ENCODE measurements around the gene UBL3.

Gene UBL3

DNA sequence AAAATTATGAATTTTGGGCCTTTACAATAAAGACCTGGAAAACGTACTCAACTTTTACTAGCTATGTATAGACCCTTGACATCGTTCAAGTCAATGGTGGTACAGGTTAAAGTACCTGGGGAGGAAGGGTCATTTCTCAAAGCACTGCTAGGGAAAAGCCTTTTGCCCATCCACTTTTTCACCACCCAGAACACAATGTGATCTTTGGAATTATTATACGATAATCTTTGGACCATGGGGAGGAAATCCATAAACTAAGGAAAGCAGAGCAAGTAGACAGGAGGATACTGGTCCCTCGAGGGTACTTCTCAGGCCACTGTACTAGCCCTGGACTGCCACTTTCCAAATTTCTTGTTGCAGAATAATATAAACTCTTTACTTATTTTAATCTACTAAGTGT is 39.5 kb downstream of the UBL3 start:
- no peak for DNase-seq (ENCODE audit: low read depth in 2 of 3, low spot score in 2 of 3)

DNA sequence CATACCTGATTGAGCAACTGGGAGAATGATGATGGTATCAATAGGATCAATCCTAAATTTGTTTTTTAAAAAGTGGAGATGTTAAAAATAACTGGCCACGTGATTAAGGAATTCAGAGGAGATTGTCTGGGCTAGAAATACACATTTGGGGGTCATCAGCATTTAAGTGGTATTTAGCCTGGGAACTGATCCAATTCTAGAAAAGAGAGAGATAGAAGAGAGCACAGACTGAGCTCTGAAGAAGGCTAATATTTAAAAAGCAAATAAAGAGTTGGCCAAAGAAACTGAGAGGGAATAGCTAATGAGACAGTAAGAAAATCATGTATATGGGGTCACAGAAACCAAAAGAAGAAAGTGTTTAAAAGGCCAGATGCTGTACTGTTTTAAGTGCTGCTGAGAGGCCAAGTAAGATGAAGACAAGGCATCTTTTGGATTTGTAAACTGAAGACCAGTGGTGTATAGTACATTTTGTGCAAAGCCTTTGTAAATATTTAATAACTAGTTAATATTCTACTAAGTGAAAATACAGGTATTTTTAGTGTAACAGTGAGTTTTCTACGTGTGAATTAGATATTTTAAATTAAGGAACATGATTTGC is 40.2 kb downstream of the UBL3 start:
- DNase-seq (ENCODE audit: low read depth in 2 of 3, low spot score in 2 of 3): no peak

DNA sequence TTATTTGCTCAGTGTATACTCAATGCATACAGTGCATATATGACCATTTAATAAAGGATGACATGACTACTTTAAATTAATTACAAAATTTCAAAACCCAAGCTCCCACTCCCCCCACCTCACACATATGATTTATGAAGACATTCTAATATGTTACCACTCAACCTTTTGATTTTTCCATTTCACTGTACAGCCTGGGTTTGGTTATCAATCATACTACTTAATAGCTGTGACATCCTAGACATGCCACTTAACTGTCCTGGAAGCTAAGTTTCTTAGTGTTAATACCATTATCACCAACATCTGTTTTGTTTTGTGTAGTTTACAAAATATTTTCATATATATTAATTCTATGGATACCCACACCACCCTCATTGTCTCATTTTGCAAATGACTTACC is 42.2 kb downstream of the UBL3 start:
- DNase-seq (ENCODE audit: low read depth in 2 of 3, low spot score in 2 of 3): no peak

DNA sequence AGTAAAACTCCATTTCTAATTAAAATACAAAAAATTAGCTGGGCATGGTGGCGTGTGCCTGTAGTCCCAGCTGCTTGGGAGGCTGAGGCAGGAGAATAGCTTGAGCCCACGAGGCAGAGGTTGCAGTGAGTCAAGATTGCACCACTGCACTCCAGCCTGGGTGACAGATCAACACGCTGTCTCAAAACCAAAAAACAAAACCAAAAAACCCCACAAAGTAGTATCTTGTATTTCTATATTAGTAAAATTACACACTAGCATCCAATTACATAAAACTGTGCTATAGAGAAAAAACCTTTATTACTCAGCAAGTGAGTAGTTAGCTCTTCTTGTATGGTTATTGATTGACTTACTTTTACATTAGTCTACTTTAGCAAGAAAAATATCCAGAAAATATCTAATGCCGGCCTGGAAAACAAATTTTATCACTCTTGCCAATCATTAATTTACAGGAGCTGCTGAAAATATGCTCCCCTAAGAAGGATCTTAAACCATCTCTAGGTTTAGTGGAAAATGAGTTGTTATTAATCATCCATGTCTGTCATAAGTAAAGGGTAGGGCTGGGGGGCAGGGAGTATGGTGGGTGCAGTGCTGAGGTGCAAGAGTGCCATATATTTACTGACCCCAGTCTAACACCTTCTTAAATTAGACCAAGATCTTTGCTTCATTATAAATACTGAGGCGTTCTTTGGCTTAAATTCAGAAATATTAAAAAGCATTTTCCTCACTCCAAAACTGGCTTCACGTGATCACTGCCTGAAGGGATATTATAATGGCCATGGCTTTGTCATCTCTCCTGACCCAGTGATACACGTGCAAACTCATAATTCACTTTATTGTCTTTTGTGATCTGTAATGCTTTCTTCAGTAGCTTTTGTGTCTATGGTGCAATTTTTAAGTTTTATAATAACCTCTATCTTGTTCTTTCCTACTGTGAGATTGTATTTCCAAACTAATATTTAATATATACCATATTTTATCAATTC is 44.1 kb downstream of the UBL3 start:
- no peak for DNase-seq (ENCODE audit: low read depth in 2 of 3, low spot score in 2 of 3)

DNA sequence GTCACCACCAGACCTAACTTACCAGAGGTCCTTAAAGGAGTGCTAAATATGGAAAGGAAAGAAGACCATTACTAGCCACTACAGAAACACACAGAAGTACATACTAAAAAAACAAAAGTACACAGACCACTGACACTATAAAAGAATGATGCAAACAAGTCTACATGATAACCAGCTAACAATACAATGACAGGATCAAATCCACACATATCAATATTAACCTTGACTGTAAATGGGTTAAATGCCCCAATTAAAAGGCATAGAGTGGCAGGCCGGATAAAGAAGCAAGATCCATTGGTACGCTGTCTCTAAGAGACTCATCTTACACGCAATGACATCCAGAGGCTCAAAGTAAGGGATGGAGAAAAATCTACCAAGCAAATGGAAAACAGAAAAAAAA is 47.2 kb downstream of the UBL3 start:
- DNase-seq (ENCODE audit: low read depth in 2 of 3, low spot score in 2 of 3): no peak

DNA sequence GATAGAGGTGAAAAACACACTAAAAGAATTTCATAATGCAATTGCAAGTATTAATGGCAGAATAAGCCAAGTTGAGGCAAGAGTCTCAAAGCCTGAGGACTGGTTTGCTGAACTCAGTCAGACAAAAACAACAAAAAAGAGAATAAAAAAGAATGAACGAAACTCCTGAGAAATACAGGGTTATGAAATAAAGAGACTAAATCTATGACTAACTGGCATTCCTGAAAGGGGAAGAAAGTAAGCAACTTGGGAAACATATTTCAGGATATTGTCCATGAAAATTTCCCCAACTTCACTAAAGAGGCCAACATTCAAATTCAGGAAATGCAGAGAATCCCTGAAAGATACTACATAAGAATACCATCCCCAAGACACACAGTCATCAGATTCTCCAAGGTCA is 47.8 kb downstream of the UBL3 start:
- no peak for DNase-seq (ENCODE audit: low read depth in 2 of 3, low spot score in 2 of 3)

DNA sequence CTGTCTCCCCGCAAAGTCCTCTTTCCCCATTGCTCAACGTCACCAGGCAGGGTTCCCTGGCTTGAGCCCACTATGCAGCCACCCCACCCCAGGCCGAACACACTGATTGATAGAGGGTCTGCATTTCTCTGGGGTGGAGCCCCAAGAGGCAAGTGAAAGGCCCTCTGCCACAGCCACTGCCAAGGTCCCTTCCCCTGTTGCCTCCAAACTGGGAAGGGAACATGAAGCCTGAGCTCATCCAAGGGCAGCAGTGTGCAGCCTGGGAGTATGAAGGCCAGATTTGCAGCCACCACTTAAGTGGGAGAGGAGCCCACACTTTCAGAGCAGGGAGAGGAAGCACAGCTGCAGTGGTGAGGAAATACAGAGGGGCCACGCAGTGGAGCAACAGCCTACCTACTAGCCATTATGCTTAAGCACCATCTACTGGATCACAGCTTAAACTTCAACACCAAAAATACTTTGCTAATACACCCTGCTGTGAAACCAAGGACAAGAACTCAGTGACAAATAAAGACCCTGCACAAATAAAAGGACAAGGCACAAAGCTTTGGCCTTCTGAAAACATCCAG is 48.6 kb downstream of the UBL3 start:
- no peak for DNase-seq (ENCODE audit: low read depth in 2 of 3, low spot score in 2 of 3)

DNA sequence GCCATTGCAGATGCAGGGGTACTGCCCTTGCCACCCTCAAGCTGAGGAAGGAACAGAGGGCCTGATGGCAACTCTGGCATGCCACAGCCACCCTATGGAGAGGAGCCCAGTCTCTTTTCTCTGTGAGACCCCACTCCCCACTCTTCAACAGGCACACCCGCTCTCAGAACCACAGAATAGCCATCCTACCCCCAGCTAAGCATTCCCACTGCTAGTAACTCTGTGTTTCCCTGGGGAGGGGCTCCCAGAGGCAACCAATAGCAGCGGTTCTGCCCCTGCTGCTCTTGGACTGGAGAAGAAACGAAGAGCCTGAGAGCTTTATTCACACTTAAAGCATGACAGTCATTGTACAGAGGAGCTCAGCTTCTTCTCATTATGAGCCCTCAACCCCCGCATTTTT is 49.3 kb downstream of the UBL3 start:
- no peak for DNase-seq (ENCODE audit: low read depth in 2 of 3, low spot score in 2 of 3)

DNA sequence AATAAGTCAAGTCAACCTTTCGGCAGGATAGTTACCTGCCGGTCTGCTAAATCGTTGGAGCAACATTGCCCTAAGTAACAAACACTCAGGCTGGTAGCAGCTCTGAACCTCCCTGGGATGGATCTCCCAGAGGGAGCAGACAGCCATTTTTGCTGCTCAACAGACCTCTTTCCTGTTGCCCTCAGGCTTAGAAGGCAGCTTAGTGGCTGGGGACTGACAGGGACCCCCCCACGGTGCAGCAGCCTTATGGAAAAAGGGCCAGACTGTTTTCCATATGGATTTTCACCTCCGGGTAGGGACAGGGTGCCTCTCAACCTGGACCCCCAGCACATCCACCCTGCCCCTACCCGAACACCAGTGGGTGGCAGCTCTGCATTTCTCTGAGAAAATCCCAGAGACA is 49.7 kb downstream of the UBL3 start:
- no peak for DNase-seq (ENCODE audit: low read depth in 2 of 3, low spot score in 2 of 3)

DNA sequence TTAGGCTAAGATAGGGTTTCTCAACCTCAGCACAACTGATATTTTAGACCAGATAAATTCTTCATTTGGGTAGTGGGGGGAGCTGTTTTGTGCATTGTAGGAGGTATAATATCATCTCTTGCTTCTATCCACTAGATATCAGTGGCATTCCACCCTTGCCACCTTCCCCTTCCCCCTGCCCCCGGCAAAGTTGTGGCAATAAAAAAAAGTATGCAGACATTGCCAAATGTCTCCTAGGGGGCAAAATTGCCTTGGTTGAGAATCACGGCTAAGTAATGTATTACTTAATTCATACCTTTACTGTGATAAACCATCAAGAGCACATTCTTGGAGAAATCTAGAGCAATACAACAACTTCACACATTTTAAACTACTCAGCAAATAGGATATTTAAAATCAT is 51.4 kb downstream of the UBL3 start:
- no peak for DNase-seq (ENCODE audit: low read depth in 2 of 3, low spot score in 2 of 3)

DNA sequence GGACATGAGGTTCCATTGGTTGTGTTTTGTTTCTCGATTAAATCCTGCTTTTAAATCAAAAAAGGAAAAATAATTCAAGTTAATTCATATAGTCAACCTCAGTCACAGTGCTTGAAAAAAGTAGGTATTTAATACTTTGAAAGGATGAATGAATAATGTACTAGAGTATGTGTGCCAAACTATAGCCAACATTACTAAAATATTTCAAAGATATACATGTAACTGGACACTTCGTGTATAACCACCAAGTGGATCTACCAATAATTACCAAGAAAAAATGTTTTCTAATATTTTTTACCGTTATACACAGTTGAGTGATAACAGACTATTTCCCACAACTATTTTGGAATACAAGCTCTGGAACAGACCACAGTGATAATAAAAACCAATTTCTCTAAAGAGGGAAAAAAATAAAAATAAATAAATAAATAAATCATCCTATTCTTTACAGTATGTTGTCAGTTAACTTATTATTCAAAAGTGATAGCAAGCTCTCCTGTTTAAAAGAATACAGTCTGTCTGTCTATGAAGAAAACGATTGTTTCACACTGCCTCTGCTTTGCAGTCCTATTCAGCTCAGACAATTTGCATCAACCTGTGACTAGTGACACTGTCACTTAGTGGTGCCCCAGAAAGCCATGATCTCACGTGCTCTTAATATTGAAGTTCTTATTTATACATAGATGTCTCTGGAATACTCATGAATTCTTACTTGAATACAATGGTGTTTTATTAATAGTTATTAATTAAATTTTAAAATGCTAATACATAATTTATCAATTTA is 58.2 kb downstream of the UBL3 start:
- DNase-seq (ENCODE audit: low read depth in 2 of 3, low spot score in 2 of 3): no peak

DNA sequence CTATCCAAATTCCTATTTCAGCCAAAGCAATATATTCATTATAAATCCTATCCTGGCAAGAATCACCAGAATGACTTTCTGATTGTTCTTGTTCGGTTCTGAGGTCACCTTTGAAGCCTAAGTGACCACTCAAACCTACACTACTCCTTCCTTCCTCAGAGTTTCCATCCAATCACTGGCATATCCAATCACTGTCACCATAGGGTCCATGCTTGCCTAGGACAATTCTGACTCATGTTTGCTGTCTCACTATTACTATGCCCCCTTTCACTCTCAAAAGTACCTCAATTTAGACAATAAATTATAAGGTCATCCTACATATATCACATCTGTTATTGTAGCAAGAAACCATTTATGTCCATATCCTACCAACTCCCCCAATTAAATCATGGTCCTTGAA is 58.9 kb downstream of the UBL3 start:
- no peak for DNase-seq (ENCODE audit: low read depth in 2 of 3, low spot score in 2 of 3)

DNA sequence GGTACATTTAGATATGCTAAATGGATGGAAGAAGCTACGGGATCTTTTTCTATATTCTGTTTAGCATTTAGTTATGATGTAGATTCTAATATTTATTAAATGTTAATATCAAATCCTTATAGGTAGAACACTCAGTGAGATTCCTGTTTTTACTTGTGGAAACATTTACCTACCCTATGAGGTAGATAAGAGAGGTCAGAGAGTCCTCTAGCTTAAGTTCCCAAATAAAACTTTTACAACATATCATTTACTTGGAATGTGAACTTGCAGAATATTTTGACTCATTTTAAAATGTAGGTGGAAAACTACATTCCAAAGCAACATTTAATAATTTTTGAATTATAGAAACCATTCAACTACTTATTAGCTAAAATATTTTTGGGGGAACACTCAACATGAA is 63.7 kb downstream of the UBL3 start:
- no peak for DNase-seq (ENCODE audit: low read depth in 2 of 3, low spot score in 2 of 3)

DNA sequence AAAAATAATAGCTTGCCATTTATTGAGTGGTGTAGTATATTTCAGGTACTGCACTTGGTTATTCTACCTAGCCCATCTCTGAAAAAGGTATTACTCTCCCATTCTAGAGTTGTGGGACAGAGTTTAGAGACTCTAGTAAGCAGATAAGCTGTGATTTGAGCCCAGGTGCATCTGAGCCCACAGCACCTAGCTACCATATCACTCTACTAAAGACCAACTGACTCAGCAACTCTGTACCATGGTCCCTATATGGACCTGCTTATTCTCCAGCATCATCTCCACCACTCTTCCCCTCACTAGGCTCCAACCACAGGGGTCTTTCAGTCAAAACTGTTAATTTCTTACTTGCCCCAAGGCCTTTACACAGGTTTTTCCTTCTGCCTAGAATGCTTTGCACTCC is 64.4 kb downstream of the UBL3 start:
- DNase-seq (ENCODE audit: low read depth in 2 of 3, low spot score in 2 of 3): no peak

DNA sequence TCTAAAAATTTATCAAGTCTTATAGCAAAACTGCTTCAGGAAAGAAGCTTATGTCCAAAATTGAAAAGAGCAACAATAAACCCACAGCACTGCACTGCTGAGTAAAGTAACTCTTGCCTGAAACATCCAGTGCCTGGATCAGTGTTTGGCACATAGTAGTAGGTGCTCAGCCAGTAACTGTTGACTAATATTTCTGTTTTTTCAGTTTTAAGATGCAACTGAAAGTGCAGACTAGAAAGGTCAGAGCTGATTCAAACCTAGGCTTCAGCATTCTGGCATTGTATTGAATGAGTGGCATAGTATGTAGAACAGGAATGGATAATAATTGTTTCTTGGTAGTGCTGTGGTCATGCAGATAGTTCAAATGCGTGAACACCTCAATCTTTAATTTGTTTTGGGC is 67.6 kb downstream of the UBL3 start:
- DNase-seq (ENCODE audit: low read depth in 2 of 3, low spot score in 2 of 3): no peak

DNA sequence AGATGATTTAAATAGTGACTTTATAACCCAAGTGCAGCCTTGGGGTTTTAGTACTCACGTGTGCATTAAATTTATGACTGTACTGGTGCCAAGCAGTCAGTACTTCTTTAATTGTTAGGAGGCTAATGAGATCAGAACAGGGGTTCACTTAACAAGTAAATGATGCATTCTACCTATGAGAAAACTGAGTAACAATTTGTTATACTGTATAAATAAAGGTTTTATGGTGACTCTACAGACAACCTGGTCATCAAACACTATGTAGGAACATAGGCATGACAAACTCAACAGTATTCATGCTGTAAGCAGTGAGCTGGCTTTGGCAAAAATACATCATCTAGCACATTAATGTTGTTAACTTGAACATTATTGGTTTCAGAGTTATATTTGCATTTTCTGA is 75.6 kb downstream of the UBL3 start:
- DNase-seq (ENCODE audit: low read depth in 2 of 3, low spot score in 2 of 3): no peak

DNA sequence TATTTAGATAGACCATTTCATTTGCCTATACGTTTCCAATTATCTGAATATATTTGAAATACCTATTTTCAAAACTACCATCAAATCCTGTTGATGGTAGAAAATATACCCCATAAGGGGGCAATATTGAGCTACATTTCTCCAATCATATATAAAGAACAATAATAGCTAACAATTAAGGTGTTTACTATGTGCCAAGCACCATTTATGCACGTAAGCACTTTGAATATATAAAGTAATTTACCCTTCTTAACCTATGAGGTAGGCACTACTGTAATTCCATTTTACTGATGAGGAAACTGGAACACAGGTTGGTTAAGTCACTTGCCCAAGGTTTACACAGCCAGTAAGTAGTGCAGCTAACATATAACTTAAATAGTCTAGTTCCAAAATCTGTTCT is 79.2 kb downstream of the UBL3 start:
- no peak for DNase-seq (ENCODE audit: low read depth in 2 of 3, low spot score in 2 of 3)

DNA sequence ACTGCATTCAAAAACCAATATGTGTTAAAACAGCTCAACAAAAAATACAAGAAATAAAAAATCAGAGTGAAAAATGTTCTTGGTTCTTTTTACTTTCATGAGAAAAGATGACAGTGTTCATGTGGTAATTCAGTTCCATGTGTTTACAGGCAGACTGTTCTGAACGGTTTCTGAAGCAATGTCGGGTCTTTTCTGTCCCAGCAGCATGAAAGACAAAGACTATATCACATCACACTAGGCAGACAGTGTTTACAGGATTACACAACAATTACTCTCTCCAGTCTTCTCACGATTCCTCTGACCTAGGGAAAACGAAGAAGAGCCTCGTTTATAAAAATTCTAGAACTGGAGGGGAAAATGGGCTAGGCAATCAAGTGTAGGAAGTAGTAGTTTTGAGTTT is 83.4 kb downstream of the UBL3 start:
- no peak for DNase-seq (ENCODE audit: low read depth in 2 of 3, low spot score in 2 of 3)

DNA sequence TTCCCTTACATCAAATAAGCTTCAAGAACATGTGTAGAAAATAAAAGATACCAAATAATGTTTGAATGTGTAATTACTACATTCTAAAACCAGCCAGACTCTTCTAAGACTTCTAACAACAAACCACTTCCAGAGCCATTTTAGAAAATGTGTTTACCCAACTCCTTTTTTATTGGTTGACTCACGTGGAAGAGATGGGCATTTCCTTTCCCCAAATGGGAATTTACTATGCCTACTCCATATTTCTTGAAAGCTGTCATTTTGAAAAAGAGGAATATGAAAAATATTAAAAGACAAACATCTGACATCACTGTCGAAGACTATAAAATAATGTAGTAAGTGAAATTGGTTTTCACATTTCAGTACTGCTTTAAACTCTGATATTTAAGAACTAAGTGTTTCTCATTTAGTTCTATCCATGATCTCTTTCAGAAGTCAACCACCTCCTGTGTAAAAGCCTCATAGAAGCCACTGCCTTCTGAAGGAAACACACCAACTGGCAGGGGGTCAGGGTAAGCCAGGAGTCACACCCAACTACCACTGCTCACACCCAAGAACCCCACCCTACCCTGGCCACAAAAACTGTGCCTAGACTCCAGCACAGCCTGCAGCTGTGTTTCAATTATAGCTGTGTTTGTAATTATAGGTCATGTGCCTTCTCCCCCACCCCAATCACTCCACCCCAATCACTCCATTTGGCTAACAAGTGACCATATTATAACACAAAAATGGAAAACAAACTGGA is 86.8 kb downstream of the UBL3 start:
- DNase-seq (ENCODE audit: low read depth in 2 of 3, low spot score in 2 of 3): no peak

DNA sequence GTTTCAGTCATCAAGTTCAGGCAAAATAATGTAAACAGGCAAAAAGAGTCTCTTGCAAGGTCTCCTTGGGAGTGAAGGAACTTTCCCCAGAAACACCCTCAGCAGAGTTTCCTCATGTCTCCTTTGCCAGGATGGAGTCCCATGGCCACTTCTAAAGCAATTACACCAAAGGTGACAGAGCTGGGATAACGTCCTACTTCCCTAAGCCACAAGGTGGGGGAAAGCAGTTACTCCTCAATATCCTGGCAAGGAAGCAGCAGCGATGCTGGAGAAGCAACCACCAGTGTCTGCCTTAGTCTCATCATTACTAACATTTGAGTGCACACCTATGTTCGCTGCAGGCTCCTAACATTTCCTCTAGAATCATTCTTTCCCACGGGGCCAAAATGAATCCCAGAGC is 88.6 kb downstream of the UBL3 start:
- DNase-seq (ENCODE audit: low read depth in 2 of 3, low spot score in 2 of 3): no peak

DNA sequence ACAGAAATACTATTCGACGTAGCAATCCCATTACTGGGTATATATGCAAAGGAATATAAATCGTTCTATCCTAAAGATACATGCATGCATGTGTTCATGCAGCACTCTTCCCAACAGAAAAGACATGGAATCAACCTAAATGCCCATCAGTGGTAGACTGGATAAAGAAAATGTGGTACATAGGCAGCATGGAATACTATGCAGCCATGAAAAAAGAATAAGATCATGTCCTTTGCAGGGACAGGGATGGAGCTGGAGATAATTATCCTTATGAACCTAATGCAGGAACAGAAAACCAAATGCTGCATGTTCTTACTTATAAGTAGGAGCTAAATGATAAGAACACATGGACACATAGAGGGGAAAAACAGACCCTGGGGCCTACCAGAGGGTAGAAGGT is 89.3 kb downstream of the UBL3 start:
- no peak for DNase-seq (ENCODE audit: low read depth in 2 of 3, low spot score in 2 of 3)

Measured in activated CD8-positive, alpha-beta memory T cell treated with anti-CD3 and anti-CD28 coated beads for 48 hours (primary cell).